Measurements from ENCODE around the gene CCDC57. TPM values are rescaled to one million over a fixed set of nuclear protein-coding genes. Genes with fewer than 3 reads are reported as not detected.
A peak's percentile ranks its signal among the peaks of the same experiment; 100 is the strongest.

CCDC57 gene
- polyA plus RNA-seq, 1 donor from 2014 or later = 70.9 TPM

- H3K9me2 ChIP-seq (ENCODE audit: insufficient read depth, low read length) = no peaks in the 10 kb centered on the region
- H4K20me1 ChIP-seq (ENCODE audit: insufficient read depth) = no peaks in the 10 kb centered on the region
- H3K4me3 ChIP-seq (ENCODE audit: low read length) = peak overlapping the region; percentile 95
- no peaks in the 10 kb centered on the region for H3F3A ChIP-seq (ENCODE audit: insufficient read depth, low read length, poor library complexity, severe bottlenecking)
- no peak overlapping the region for H2AFZ ChIP-seq (ENCODE audit: low read depth, low read length)
- H3K9ac ChIP-seq (ENCODE audit: low read length) = peak overlapping the region; percentile 90
- H3K79me2 ChIP-seq (replicated peaks; ENCODE audit: insufficient read depth, low read length) = peaks cover 24% of the 10 kb centered on the region
- no peaks in the 10 kb centered on the region for H3K9me3 ChIP-seq (ENCODE audit: low read length)
- no peaks in the 10 kb centered on the region for H3K36me3 ChIP-seq (ENCODE audit: insufficient read depth, low read length)
- peak overlapping the region; percentile 83 for H3K27ac ChIP-seq (ENCODE audit: low read length)
- H3K27me3 ChIP-seq (ENCODE audit: insufficient read depth, low read depth, low read length) = no peaks in the 10 kb centered on the region
- TF ChIP-seq TAF1 (IDR thresholded peaks at IDR 0.05; ENCODE audit: low read depth) = no peak
- TF ChIP-seq EZH2 (IDR thresholded peaks at IDR 0.05; ENCODE audit: borderline replicate concordance, insufficient read depth, low read length, poor library complexity, severe bottlenecking) = no peak
- peak; percentile 46 for TF ChIP-seq MXI1 (conservative IDR thresholded peaks at IDR 0.05; ENCODE audit: poor library complexity, severe bottlenecking)
- H3K4me2 ChIP-seq (ENCODE audit: low read length) = peak overlapping the region; percentile 91
Measured at GRCh38 chr17:82097184-82097918, 115.3 kb downstream of the CCDC57 start.

GRCh38 chr17:82096709-82097183, 115.9 kb downstream of the CCDC57 start:
- peak overlapping the region; percentile 90 for H3K9ac ChIP-seq (ENCODE audit: low read length)
- H3K36me3 ChIP-seq (ENCODE audit: insufficient read depth, low read length) = no peaks in the 10 kb centered on the region
- peak overlapping the region; percentile 83 for H3K27ac ChIP-seq (ENCODE audit: low read length)
- H3K9me3 ChIP-seq (ENCODE audit: low read length) = no peaks in the 10 kb centered on the region
- peaks cover 24% of the 10 kb centered on the region for H3K79me2 ChIP-seq (replicated peaks; ENCODE audit: insufficient read depth, low read length)
- no peaks in the 10 kb centered on the region for H3K9me2 ChIP-seq (ENCODE audit: insufficient read depth, low read length)
- no peaks in the 10 kb centered on the region for H3K27me3 ChIP-seq (ENCODE audit: insufficient read depth, low read depth, low read length)
- no peak overlapping the region for H2AFZ ChIP-seq (ENCODE audit: low read depth, low read length)
- TF ChIP-seq TAF1 (IDR thresholded peaks at IDR 0.05; ENCODE audit: low read depth) = no peak
- TF ChIP-seq MXI1 (conservative IDR thresholded peaks at IDR 0.05; ENCODE audit: poor library complexity, severe bottlenecking) = no peak
- TF ChIP-seq SMC3 (conservative IDR thresholded peaks at IDR 0.05; ENCODE audit: poor library complexity) = no peak
- TF ChIP-seq REST (IDR thresholded peaks at IDR 0.05; ENCODE audit: borderline replicate concordance) = no peak
- no peak for TF ChIP-seq EP300 (conservative IDR thresholded peaks at IDR 0.05; ENCODE audit: poor library complexity, severe bottlenecking)
- TF ChIP-seq POLR2AphosphoS5 (IDR thresholded peaks at IDR 0.05) = no peak
- no peaks in the 10 kb centered on the region for H3F3A ChIP-seq (ENCODE audit: insufficient read depth, low read length, poor library complexity, severe bottlenecking)
- peak overlapping the region; percentile 91 for H3K4me2 ChIP-seq (ENCODE audit: low read length)
- H4K20me1 ChIP-seq (ENCODE audit: insufficient read depth) = no peaks in the 10 kb centered on the region
- peak overlapping the region; percentile 95 for H3K4me3 ChIP-seq (ENCODE audit: low read length)

Measured in neural cell (in vitro differentiated cells).